Stimulated activated naive CD8-positive, alpha-beta T cell treated with anti-CD3 and anti-CD28 coated beads, Interleukin-15, Interleukin-2, amounts not matched to agents 100 ng/mL and 50 ng/mL, for 24 hours (primary cell): Measurements from ENCODE around the gene MS4A8.

Experiments used
- H3K27ac Mint-ChIP-seq: one replicate; pipeline ENCODE4 v1.8.0; 2021; ENCODE audit warnings: mild to moderate bottlenecking, mixed read lengths
- H3K27me3 Mint-ChIP-seq: one replicate; pipeline ENCODE4 v1.8.0; 2021; ENCODE audit warnings: mixed read lengths
- H3K36me3 Mint-ChIP-seq: one replicate; pipeline ENCODE4 v1.8.0; 2021; ENCODE audit warnings: low read depth, mixed read lengths
- H3K4me1 Mint-ChIP-seq: one replicate; pipeline ENCODE4 v1.8.0; 2021; ENCODE audit warnings: low read depth, mixed read lengths
- H3K4me3 Mint-ChIP-seq: one replicate; pipeline ENCODE4 v1.8.0; 2021; ENCODE audit warnings: mild to moderate bottlenecking, mixed read lengths
- H3K9me3 Mint-ChIP-seq: one replicate; pipeline ENCODE4 v1.8.0; 2021; ENCODE audit warnings: mixed read lengths

The MS4A8 gene

DNA sequence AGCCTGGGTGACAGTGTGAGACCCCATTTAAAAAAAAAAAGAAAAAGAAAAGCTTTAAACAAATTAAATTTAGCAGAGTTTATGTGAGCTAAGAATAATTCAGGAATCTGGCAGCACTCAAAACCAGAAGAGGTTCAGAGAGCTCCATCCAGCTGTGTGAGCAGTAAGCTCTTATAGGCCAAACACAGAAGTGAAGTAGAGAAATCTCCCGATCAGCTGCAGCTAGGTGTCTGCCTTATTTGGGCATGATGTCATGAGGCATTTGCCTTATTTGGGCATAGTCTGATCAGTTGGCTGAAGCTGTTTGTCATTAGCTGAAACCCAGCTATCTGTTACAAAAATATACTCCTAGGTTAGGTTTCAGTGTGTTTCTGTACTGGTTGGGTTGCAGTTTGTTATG, 65.5 kb downstream of the MS4A8 start:
- Mint-ChIP-seq H3K4me3 (no peak overlapping the region), H3K27me3 (peaks cover 30% of the 10 kb centered on the region), H3K27ac (no peak overlapping the region), H3K9me3 (no peaks in the 10 kb centered on the region), H3K4me1 (peaks cover 13% of the 10 kb centered on the region), H3K36me3 (no peaks in the 10 kb centered on the region)

DNA sequence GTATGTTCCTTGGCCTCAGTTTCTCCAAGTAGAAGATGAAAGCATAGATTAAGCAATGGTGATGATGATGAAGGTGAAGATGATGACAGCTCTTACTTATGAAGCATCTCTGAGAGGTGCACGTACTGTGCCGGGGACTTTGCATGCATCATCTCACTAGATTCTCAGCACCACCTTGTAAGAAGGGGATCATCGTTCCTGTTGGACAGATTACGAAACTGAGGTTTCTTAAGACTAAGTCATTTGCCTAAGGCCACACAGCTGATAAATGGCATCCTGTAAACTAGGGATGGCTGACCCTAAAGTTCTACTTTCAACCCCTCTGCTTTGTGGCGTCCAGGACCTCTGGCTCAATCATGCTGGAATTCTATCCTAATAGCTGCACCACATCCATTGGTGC, 65.9 kb downstream of the MS4A8 start:
- H3K27ac Mint-ChIP-seq: no peak overlapping the region
- H3K4me3 Mint-ChIP-seq: no peak overlapping the region
- H3K36me3 Mint-ChIP-seq: no peaks in the 10 kb centered on the region
- peaks cover 25% of the 10 kb centered on the region for H3K27me3 Mint-ChIP-seq
- H3K9me3 Mint-ChIP-seq: no peaks in the 10 kb centered on the region
- H3K4me1 Mint-ChIP-seq: peaks cover 13% of the 10 kb centered on the region
